Fibroblast of pulmonary artery (primary cell): ENCODE data around the gene TM7SF2.

Experiments used
- DNase-seq: peaks from one replicate; pipeline ENCODE4 v3.0.0-alpha.2; 2010; ENCODE audit warnings: low read depth
- H3K4me3 ChIP-seq: replicated peaks from 2 replicates; pipeline ENCODE4 v1.5.1; 2011; ENCODE audit warnings: low read depth, mild to moderate bottlenecking, control low read depth, low read length, moderate library complexity
- TF ChIP-seq, protein P1 (sequence below): IDR thresholded peaks from 2 replicates; pipeline ENCODE4 v1.5.1; 2011; ENCODE audit warnings: mild to moderate bottlenecking, control low read depth, low read length, inconsistent platforms; ENCODE audit errors: missing control alignments

Gene TM7SF2

DNA sequence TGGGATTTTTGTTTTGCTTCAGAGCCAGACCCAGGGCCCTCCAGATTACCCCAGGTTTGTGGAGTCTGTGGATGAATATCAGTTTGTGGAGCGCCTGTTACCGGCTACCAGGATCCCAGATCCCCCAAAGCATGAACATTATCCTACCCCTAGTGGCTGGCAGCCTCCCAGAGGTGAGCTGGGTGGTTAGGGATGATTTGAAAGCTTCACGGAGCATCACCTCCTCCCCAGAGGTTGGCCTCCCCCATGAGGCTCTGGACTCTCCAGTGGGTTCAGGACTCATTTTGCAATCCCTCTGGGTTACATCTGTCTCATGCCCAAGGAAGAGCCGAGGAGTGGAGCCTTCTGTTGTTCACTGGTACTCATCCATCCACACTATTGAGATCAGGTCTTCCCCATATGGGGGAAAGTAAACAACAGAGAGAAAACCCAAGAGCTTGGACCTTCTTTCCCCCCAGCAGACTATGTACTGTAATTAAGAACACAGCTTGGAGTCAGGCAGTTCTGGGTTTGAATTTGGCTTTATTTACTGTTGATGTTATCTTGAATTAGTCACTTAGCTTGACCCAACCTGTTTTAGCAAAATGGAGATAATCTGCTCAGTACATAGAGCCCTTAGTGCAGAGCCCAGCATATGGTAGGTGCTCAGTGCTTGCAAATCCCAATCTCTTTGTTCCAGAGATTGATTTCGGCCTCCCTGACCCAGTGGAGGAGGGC is 13.0 kb downstream of the TM7SF2 start:
- TF ChIP-seq, protein P1, sequence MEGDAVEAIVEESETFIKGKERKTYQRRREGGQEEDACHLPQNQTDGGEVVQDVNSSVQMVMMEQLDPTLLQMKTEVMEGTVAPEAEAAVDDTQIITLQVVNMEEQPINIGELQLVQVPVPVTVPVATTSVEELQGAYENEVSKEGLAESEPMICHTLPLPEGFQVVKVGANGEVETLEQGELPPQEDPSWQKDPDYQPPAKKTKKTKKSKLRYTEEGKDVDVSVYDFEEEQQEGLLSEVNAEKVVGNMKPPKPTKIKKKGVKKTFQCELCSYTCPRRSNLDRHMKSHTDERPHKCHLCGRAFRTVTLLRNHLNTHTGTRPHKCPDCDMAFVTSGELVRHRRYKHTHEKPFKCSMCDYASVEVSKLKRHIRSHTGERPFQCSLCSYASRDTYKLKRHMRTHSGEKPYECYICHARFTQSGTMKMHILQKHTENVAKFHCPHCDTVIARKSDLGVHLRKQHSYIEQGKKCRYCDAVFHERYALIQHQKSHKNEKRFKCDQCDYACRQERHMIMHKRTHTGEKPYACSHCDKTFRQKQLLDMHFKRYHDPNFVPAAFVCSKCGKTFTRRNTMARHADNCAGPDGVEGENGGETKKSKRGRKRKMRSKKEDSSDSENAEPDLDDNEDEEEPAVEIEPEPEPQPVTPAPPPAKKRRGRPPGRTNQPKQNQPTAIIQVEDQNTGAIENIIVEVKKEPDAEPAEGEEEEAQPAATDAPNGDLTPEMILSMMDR, result no peak
- no peak overlapping the region for H3K4me3 ChIP-seq
- no peak for DNase-seq

DNA sequence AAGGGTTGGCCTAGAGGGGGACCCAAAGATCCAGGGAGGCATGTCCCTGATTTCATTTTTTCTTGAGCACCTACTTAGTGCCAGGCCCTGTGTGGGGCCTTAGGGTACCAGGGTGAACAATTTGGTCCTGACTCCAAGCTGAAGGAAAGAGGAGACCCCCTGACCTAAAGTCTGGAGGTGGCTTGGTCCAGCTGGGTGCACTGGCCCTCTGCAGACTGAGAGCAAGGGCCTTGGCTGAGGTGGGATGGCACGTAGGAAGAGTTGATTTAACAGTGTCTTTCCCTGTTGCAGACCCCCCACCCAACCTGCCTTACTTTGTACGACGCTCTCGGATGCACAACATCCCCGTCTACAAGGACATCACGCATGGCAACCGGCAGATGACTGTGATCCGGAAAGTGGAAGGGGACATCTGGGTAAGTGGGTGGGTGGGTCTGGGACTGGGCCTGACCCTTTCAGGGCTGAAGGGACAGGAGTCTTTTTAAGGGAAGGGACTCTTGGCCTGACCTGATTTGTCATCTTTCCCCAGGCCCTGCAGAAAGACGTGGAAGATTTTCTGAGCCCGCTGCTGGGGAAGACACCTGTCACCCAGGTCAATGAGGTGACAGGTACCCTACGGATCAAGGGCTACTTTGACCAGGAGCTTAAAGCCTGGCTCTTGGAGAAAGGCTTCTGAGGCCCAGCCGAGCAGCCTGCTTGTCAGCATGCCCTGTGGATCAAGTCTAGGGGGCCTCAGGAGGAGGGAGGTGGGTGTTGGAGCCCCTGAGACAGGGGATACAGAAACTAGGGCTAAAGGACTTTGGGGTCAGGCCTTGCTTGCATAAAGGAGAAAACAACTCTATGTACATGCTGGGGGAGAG is 13.8 kb downstream of the TM7SF2 start:
- DNase-seq, result no peak
- TF ChIP-seq, protein P1, result no peak
- H3K4me3 ChIP-seq, result no peak overlapping the region

DNA sequence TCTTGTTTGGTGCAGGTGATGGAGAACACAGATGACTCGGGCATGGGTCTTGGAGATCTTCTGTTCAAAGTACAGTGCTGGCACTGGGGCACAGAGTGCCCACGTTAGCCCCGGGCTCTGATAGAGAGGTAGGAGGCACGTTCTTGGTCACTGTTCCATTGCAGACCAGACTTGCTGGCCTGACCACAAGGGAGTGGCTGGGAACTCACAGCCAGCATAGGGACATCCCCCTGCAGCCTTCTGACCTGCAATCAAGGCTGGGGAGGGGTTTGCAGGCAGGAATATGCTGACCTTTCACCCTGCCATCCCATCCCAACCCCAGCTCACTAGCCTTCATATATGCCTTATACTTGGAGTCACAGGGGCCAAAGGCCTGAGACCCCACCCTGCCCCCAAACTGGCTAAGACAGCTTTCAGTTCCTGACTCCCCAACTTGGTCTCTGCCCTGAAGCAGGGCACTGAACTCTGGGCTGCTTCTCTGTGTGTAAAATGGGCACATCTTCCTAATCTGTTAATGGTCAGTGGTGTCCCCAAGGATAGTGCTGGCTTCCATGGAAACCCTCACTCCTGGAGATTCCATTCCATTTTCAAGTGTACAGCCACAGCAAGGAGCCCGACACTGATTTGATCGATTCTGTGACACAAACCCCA is 15.1 kb downstream of the TM7SF2 start:
- H3K4me3 ChIP-seq, result no peak overlapping the region
- TF ChIP-seq, protein P1, result no peak
- DNase-seq, result no peak

DNA sequence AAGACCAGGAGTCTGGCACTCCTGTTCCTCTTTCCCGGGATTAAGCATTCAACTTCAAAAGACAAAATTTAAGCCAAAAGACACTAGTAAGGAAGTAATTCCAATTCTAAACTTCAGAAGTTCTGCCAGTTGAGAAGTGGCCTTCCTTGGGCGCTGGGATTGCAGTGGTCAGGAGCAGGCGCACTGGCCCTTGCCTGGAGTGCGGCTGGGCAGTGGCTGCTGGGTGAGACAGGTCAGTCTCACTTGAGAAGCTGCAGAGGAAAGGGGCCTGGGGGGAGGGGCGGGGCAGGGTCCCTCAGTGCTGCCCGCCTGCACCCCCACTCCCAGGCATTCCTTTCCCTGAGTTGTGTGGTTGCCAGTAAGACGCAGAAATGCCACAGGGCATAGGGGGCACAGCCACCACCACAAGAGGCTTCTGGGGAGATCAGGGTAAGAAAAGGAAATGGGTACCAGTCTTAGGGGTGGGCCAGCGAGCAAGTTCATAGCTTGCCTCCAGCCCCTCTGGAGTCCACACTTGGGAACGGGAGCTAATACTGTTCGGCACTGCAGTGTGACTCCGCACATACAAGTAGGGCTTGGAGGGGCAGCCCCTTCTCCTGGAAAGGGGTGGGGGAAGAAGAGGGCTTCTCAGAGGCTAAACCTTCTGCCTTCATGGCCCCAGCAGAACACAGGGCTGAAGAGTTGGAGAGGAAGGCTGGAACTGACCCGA is 16.0 kb downstream of the TM7SF2 start:
- TF ChIP-seq, protein P1, result no peak
- H3K4me3 ChIP-seq, result no peak overlapping the region
- no peak for DNase-seq

DNA sequence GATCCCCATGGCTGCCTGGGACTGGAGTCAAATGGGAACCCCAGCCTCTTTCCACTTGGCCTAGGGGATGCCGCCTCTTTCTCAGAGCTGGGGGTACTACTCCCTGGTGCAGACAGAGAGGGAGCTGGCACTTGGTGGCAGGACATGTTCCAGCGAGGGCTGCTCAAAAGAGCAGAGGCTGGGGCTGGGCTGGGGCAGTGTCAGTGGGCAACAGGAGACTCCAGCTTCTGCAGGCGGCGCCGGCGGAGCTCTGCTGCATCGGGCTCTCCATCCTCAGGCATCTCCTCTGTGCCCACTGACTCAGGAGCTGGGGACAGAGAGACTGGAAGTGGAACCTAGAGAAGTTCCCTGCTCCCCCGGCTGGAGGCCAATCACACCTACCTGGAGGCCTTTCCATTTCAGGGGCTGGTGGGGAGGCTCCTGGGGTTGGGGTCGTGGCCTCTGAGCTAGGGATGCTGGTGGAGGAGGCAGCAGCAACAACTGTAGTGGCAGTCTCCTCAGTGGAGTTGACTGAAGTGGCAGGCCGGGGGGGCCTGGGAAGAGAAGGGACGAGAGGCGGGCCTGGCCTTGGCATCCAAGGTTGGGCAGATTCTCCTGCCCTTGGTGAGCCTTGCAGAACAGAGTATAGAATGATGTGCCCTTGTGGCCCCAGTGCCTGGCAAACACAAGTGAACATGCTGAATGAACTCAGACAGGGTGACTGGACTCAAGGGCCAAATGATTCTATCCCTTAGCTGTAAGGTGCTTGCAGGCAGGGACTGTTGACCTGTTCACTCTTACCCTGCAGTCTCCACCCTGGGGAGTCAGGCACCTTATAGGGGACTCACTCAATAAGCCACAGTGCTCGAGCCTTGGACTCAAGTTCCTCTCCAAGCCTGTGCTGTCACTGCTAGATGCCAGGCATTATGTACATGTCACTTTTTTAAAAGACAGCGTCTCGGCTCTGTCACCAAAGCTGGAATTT is 16.8 kb downstream of the TM7SF2 start:
- no peak overlapping the region for H3K4me3 ChIP-seq
- TF ChIP-seq, protein P1, result no peak
- no peak for DNase-seq
